GM21619 (cell line): ENCODE data around the gene BABAM1.

Experiments
- ATAC-seq: cut with Tn5 transposase; IDR thresholded peaks from one replicate; pipeline ENCODE4 v1.9.1; 2021; ENCODE audit not compliant: unreplicated experiment

Gene BABAM1

DNA sequence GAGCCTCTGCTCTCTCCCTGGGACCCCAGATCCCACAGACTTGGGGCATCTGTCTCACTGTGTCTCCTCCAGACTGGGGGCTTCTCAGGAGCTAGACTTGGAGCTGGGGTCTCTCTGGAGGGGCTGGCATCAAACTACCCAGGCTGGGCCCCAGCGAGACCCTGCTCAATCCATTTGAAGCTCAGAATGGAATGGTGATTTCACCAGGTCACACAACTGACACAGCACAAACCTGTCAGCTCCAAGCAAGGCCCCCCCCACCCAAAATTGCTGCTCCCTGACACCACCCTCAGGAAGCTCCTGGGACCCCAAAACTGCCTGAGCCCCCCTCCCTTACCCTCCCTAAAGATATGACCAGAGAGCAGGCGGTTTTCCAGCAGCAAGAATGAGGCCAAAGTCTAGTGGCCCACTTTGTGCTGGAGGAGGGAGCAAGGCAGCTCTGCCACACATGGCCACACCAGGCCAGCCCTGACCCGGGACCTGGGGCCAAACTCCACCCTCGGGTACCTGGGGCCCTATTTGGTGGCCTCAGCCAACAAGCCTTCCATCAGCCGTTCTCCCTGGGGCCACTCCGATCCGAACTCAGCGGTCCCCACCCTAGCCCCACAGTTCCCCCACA, 23.9 kb upstream of the BABAM1 start:
- no peak for ATAC-seq

DNA sequence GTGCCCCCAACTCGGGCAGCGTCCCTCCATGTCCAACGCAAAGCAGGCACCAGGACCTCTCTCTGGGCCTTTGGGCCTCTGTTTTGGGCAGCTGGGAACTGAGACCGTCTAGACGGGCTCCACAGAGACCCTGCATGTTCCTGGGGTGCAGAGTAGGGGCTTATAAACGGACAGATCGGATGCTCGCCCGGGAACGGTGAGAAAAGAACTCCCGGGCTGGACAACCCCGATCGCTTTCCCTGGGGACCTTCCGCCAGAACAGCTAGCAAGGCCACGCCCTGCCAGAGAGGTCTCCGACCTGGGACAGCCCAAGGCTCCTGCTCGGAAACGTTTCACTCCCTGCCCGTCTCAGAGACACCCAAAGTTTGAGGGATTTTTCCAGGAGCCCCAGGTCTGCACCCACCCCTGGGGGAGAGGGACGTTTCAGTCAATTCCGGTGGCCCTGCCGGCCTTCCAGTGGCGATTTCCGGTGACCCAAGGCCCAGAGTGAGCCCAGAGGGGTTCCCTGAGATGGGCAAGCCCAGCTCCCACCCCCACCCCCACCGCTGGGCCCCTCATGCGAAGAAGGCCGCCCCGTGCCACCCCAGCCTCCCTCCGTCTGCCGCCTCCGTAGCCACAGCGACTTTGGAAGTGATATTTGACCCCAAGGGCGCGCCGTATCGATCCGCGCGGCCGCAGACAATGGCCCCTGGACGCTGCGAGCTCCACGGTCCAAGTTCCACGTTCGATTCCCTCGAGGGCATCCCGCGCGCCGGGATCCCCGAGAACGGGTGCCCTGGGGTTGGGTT, 23.2 kb upstream of the BABAM1 start:
- ATAC-seq = no peak

DNA sequence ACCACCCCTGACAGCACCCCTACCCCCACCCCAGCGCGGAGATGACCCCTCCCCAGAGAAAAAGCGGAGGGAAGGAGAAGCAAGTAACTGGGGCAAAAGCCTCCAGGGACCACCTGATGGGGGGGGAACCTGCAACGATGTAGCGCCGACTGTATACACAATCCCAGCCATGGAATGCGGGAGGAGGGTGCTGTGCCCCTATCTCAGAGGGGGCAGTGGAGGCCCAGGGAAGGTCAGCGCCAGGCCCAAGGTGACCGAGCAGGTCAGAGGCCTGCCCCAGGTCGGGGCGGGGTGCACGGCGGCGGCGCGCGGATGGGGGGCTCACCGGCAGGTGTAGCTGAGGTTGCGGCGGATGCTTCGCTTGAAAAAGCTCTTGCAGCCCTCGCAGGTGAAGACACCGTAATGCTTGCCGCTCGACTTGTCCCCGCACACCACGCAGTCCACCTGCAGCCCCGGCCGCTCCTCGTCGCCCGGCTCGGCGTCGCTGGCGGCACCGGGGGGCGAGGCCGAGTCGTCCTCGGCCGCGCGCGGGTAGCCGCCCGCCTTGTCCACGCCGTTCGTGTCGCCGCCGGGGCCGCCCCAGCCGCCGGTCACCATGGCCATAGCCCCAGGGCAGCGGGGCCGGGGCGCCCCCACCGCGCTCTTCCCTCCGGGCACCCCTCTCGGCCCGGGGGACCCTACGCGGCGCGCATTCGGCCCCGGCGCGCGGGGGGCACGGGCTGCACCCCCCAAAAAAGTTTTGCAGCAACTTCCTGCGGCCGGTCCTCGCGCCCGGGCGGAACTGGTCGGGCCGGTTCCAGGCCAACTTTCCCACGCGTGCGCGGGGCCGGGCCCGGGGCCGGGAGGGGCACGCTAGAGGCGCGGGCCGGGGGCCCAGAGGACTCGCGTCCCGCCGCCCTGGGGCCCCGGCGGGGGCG, 22.4 kb upstream of the BABAM1 start:
- ATAC-seq = no peak

DNA sequence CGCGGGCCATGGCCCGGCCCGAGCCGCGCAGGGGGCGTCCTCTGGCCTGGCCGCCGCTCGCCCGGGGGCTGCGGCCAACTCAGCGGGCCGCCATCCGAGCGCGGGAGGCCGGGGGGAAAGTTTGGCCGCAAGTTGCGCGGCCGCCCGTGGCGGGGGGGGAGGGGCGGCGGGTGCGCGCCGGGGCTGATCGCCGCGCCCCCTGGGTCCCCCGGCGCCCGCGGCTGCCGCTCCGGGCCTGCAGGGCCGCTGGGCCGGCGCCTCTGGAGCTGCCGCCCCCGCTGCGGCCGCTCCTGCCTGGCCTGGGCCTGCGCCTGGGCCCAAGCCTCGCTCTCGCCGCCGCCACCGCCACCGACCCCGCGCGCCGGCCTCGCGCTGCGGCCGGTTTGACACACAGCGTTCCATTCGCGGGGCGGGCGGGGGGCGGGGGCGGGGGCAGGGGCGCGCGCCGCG, 21.7 kb upstream of the BABAM1 start, which contains the start of gene NR2F6:
Gene NR2F6 (minus strand): TSS at position 385 of the 450 bp plus-strand sequence. CDS start 699 bp downstream, outside the sequence.
- ATAC-seq = no peak

DNA sequence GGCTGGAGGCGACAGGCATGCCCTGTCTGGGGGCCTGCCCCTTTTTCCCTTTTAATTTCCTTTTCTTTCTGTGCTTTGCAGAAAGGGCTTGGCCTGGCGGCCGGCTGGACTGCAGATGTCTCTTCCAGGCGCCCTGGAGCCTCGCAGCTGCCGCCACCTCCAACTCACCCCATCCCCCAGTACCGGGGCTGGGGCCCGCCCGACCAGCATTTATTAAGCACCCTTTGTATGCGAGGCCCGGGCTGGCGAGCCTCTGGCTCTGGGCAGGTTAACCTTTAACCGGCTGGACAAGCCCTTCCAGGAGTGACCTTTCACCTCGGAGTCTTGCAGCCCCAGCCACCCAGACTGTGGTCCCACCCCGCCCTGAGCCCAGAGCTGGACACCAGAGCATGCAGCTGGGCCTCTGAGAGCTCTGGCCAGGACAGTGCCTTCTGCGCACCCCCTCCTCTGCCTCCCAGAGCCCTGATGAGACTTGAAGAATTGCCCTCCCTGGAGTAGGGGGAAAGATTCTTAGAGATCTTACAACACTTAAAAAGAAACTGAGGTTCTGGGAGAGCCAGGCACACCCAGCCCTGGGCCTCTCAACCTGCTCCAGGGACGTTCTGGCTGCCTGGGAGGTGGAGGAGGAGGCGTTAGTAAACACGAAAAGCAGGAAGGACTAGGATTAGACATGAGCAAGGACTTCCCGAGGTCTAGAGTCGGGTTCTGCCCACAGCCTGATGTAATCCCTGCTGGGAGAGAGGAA, 20.4 kb upstream of the BABAM1 start:
- no peak for ATAC-seq

DNA sequence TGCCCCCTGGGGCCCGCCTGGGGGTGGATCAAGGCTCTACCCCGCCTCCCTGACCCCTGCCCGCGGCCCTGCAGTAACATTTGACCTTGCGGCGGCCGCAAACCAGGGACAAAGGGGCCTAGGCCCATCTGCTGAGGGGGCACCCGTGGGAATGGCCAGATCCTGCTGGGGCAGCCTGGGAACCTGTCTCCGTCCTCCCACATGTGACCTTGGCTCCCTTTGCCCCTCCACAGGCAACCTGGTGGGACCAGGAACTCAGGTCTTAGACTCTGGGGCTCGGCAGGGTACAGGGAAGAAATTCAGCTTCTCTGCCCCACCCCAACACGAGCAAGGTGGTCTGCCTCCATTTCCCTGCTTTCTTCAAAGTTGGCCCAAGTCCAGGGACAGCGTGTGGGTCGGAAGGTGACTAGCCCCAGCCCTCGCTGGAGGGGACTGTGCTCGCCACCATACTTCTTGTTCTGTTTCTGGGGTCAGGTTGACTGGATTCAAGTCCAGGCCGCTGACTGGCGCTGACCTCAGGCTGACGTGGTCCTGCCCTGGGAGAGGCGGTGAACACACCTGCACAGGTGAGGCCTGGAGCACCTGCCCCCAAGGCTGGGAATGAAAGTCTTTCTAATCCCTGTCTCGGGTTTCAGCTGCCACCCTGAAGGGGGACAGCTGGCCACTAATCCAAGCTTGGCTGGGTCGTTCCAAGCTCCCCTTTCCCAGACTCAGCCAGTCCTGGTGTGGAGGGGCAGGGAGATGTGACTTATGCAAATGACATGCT, 19.0 kb upstream of the BABAM1 start:
- ATAC-seq = no peak

DNA sequence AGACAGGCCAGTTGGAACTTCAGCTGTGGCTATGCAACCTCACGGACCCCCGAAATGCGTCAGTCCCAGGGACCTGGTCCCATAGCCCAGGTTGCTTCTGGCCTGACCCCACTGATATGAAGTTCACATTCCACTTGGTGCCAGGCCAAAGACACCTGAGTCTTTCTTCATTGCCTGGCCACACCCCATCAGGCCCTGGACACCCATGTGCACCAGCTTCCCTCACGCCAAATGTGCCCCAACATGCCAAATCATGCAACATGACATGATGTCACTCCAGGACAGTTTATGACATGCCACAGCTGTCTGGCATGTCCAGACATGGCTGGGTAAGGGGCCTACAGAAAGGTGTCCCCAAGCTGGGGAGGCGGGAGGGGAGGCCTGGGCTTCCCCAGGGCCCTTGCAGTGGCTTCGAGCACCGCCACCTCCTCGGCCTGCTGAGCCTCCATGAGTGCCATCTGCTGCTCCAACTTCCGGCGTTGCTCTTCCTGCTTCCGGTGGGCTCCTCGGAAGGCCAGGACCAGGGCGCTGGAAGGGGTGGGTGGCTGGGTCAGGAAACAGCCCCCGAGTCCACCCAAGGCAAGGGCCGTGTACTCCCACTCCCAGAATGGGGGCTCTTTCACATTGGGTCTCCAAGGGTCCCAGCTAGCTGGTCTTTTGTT, 17.2 kb upstream of the BABAM1 start:
- ATAC-seq = no peak

DNA sequence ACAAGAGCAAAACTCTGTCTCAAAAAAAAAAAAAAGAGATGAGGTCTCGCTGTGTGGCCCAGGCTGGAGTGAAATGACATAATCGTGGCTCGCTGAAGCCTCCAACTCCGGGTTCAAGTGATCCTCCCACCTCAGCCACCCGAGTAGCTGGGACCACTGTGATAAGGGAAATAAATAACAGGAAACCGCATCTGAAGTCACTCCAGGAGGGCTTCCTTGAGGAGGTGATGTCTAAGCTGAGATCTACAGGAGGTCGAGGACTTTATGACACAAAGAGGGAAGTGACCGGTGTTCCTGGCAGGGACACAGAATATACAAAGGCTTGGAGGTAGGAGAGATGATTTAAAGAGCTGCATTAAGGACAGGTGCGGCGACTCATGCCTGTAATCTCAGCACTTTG, 12.6 kb upstream of the BABAM1 start:
- no peak for ATAC-seq

DNA sequence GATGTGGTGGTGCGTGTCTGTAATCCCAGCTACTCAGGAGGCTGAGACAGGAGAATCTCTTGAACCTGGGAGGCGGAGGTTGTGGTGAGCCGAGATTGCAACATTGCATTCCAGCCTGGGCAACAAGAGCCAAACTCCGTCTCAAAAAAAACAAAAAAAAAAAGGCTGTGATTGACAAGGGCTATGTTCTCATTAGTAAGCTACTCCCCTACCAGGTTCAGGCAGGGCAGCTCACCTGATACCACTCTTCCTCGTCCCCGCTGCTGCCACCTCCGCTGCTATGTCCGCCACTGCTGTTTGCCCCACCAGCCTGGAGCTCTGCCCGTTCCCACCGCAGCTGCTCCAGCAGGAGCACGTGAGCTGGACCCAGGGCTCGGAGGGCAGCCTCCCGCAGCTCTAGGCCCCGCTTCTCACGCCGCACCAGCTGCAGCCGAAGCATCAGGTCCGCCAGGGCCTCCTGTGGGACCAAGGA, 12.1 kb upstream of the BABAM1 start:
- ATAC-seq = no peak

DNA sequence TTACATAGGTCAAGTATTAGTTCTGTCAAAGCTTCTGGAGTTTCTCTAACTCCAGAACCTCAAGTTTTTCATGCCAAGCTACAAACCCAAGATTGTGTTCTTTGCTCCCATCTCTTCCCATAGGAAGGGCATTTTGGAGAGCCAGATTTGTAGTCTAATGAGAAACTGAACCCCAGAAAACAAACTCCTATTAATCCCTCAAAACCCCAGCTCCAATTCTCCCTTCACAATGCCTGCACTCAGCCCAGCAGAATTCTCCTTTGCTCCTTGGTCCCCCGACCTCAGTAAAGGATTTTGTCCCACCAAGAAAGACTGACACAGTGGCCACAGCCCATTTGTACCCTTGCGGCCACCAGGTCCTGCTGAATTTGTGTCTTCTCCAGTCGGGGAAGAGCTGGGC, 11.1 kb upstream of the BABAM1 start:
- ATAC-seq = no peak

DNA sequence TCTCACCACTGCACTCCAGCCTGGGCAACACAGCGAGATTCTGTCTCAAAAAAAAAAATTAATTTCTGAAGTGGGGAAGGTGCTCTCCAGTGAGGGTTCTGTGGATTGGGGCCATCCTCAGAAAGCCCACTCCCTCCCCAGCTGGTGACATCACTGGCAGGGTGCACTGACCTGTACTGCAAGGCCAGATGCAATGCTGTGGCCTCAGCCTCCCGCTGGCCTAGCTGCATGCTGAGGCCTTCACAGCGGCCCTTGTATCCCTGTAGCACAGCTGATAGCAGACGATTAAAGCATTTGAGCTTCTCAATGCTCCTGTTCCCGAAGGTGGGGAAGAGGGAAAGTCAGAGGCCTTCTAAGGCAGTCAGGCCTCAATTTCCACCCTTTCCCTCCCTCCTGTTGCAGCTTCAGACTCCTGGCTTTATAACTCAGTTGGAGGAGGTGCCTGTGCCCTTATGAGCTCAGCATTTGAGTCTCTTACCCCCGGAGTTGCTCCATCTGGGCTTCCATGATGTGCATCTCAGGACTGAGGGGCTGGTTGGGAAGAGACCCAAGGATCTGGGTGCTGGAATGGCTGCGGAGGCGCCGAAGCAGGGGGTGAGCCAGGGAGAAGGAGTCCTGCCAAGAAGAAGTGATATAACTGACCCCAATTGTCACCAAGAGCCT, 8.0 kb upstream of the BABAM1 start:
- no peak for ATAC-seq

DNA sequence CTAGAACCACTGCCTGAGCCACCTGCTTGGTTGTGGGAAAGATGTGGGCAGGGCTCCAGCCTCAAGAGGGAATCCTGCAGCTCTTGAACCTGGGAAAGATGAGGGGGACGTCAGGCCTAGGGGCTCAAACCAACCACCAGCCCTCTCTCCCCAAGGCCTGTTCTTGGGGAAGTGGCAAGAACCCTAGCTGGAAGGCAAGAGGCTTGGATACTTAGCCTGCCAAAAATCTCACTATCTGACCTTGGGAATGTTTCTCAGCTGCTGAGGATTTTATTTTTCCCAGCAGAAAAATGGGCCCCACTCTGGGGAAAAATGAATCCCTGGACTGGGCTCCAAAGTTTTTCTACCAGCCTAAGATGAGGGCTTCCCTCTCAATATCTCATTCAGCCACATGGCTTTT, 7.3 kb upstream of the BABAM1 start:
- ATAC-seq = no peak

DNA sequence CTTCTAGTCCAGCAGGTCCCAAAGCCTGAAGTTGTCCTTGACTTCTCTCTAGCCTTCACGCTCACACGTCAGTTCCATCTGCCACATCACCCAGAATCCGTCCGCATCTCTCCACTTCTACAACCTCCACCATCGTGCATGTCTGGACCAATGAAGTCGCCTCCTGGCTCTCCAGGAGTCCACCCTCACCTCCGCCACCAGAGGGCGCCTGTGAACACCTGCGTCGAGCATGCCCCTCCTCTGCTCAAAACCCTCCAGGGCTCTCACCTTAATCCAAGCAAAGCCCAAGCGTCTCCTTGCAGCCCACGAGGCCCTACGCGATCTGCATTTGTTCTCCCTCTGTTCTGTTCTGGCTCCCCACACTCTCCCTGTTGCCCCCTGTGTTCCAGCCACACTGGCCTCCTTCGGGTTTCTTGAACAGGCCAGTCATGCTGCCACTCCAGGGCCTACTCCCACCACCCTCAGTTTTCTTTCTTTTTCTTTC, 6.4 kb upstream of the BABAM1 start:
- ATAC-seq = peak; percentile 81

DNA sequence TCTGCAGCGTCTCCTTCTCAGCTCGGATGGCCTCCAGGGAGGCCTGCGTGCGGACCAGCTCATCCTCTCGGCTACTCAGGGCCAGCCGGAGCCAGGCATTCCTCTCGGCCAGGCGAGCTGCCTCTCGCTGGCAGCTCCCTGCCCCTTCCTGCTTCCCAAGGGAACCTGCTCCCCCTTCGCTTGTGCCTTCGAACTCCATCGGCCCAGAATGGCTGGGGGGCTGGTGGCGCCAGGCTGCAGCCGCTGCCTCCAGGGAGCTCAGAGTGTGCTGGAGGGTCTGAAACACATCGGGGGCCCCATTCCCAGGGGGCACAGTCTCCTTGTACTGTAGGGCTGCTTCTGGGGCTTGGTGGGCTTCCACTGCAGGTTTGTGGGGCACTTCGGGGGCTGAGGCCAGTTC, 4.7 kb upstream of the BABAM1 start:
- no peak for ATAC-seq

DNA sequence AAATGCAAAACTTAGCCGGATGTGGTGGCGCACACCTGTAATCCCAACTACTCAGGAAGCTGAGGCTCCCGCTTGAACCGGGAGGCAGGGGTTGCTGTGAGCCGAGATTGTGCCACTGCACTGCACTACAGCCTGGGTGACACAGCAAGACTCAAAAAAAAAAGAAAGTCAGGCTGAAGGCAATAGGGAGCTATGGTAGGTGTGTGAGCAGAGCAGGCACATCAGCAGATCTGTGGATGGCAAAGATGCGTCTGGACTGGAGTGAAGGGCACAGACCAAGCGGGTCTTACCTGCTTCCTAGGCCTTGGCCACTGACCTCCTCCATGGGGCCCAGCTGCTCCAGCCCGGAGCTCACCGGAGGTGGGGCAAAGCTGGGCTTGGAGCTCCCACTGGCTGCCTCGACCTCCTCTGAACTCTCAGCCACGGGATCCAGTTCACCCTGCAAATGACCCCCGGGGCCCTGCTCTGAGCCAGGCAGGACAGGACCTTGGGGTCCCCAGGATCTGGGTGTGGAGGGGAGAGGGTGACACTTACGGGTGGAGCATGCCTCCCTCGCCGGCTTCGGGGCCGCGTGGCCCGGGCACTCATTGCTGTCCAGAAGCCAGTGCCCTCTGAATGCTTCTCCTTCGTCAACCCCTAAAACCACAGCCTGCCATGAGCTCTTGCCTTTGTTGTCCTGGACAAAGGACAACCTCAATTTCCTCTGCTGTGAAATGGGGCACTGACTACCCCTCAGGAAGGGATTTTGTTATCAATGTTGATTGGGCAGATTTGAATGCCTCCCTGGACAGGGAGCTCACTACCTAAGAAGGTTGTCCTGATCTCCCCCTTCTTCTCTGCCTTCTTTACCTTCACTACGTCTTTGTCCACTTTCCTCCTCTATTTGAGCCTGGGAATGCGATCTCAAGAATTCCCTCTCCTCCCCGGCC, 3.3 kb upstream of the BABAM1 start:
- ATAC-seq = no peak

DNA sequence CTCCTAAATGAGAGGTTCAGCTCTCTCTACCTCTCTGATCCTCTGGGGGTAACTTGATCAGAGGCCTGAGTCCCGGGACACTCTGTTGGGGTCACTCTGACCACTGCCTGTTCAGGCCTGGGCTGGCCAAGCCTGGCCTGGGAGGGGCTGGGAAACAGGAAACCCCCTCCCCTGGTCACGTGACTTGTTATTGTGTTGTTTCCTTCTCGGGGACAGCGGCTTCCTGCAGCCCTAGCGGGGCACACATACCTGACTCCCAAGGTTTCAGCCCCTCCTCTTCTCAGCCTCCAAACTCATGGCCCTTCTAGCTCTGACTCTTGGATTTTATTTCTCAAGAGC, 2.6 kb upstream of the BABAM1 start, which contains the start of gene USHBP1:
Gene USHBP1 (minus strand): TSS at position 105 of the 339 bp plus-strand sequence. CDS start 446 bp downstream, outside the sequence.
- no peak for ATAC-seq

DNA sequence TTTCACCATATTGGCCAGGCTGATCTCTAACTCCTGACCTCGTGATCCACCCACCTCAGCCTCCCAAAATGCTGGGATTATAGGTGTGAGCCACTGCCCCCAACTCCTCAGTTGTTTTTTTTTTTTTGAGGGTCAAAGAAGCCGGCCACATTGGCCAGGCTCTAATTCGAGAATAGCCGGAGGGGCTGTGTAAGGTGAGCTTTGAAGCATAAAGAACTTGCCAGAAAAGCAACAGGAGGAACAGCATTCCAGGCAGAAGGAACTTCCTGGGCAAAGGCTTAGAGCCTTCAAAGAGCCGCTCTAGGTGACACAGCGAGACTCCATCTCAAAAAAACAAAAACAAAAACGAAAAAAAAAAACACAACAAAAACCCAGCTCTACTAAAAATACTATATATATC, 1.2 kb upstream of the BABAM1 start:
- no peak for ATAC-seq

DNA sequence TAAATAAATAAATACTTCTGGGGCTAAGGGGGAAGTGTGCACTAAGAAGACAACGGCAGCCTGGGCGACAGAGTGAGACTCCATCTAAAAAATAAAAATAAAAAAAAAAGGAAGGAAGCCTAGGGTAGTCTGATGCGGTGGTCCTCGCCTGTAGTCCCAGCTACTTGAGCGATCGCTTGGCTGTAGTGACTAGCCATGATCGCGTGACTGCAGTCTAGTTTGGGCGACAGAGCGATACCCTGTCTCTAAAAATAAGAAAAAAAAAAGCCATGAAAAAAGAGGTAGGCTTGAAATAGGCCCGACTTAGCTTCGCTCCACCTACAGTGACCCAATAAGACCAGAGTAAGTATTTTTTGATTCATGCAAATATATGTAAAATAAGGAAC, 661 bp upstream of the BABAM1 start:
- peak; percentile 9 for ATAC-seq
